ENCODE results near the gene MAP3K5. TPM values are rescaled to one million over a fixed set of nuclear protein-coding genes. Genes with fewer than 3 reads are reported as not detected.

MAP3K5 gene
- total and polyA plus RNA-seq, 9 of the 15 experiments (the other 6 are each of a cell fraction or from before 2014, with no cell fraction given), result 2.2 to 13.0 (median 9.9) TPM

GRCh38 chr6:136761227-136761922 lies 30.9 kb downstream of the MAP3K5 start (continued):
- TF ChIP-seq RFX5 (IDR thresholded peaks at IDR 0.05; ENCODE audit: low read depth, low read length), result no peak
- no peak for TF ChIP-seq ZNF830 (CRISPR knock-in tag; IDR thresholded peaks at IDR 0.05)
- TF ChIP-seq HMBOX1 (IDR thresholded peaks at IDR 0.05), result peak; percentile 63
- peak; percentile 40; the same call in 1 of the 2 replicates for TF ChIP-seq C11orf30 (IDR thresholded peaks at IDR 0.05; ENCODE audit: low read depth)
- no peak for TF ChIP-seq ATF1 (CRISPR knock-in tag; IDR thresholded peaks at IDR 0.05)
- no peak for TF ChIP-seq ATF1 (tag; IDR thresholded peaks at IDR 0.05)
- peak; percentile 50 for TF ChIP-seq EP300 (IDR thresholded peaks at IDR 0.05; ENCODE audit: low read length)
- no peak for TF ChIP-seq ZNF24 (IDR thresholded peaks at IDR 0.05)
- no peak for TF ChIP-seq MEIS2 (IDR thresholded peaks at IDR 0.05; ENCODE audit: partially characterized antibody)
- TF ChIP-seq DIDO1 (tag; IDR thresholded peaks at IDR 0.05; ENCODE audit: low read depth), result no peak
- no peak for TF ChIP-seq ZNF41 (CRISPR knock-in tag; conservative IDR thresholded peaks at IDR 0.05)
- no peak for TF ChIP-seq ATF4 (CRISPR knock-in tag; IDR thresholded peaks at IDR 0.05)
- TF ChIP-seq MIER1 (IDR thresholded peaks at IDR 0.05; ENCODE audit: low read depth), result no peak
- TF ChIP-seq ARID1B (IDR thresholded peaks at IDR 0.05), result peak; percentile 29; the same call in 1 of the 2 replicates
- TF ChIP-seq CTBP1 (IDR thresholded peaks at IDR 0.05; ENCODE audit: borderline replicate concordance), result peak; percentile 55; the same call in 1 of the 2 replicates
- no peak for TF ChIP-seq ZNF639 (CRISPR knock-in tag; conservative IDR thresholded peaks at IDR 0.05 in 1 of 2, IDR thresholded peaks at IDR 0.05 in 1 of 2)
- no peak for TF ChIP-seq RUNX1 (IDR thresholded peaks at IDR 0.05; ENCODE audit: low read depth)
- TF ChIP-seq ZKSCAN8 (CRISPR knock-in tag; IDR thresholded peaks at IDR 0.05), result peak; percentile 46
- TF ChIP-seq ZBTB43 (CRISPR knock-in tag; IDR thresholded peaks at IDR 0.05), result no peak
- no peak for TF ChIP-seq ZNF57 (CRISPR knock-in tag; IDR thresholded peaks at IDR 0.05)
- TF ChIP-seq PATZ1 (CRISPR knock-in tag; IDR thresholded peaks at IDR 0.05; ENCODE audit: borderline replicate concordance), result no peak
